Vagina (tissue), 2 donors: ENCODE results near the gene WASF3.

ENCODE experiments used
- POLR2A ChIP-seq, 2 donors: fragments of 450-650 bp; IDR thresholded peaks; one replicate each; pipeline ENCODE4 v1.6.1; 2017; ENCODE audit warnings: antibody characterized with exemption in 2 of 2, mild to moderate bottlenecking in 2 of 2, moderate library complexity in 2 of 2
- POLR2AphosphoS5 ChIP-seq, 2 donors: sonication (generic); formaldehyde crosslinking; IDR thresholded peaks; one replicate each; pipeline ENCODE4 v1.9.0; 2017; ENCODE audit warnings: antibody characterized with exemption in 2 of 2, mild to moderate bottlenecking in 2 of 2, low read depth in 1 of 2; ENCODE audit not compliant: insufficient read depth in 1 of 2
- TF ChIP-seq, protein P1 (sequence below), 3 experiments: fragments of 450-650 bp in 2 of 3; fragments of 200-600 bp in 1 of 3; sonication (generic) in 1 of 3; IDR thresholded peaks; one replicate each; pipeline ENCODE4 v1.5.1; 2017 to 2019; ENCODE audit warnings: antibody characterized with exemption in 3 of 3, mild to moderate bottlenecking in 2 of 3, moderate library complexity in 2 of 3

DNA sequence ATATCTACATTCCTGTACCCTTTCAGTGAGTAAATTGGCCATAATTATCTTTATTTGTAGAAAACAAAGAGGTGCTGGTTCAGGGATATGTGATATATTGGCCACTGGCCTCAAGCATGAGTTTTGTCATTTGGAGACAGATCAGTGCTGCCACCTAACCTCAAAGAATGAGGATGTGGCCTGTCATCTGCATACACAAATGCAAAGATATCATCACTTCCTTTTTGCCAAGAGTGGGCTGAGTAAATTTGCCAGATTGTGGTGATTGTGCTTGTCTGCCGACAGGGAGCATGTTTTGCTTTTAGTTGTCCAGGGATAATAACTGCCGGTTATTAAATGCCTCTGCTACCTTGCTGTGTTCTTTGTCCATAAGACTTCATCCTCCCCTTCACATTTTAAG, 44.2 kb downstream of the WASF3 start:
- TF ChIP-seq POLR2A (IDR thresholded peaks at IDR 0.05), result no peak
- TF ChIP-seq, protein P1, sequence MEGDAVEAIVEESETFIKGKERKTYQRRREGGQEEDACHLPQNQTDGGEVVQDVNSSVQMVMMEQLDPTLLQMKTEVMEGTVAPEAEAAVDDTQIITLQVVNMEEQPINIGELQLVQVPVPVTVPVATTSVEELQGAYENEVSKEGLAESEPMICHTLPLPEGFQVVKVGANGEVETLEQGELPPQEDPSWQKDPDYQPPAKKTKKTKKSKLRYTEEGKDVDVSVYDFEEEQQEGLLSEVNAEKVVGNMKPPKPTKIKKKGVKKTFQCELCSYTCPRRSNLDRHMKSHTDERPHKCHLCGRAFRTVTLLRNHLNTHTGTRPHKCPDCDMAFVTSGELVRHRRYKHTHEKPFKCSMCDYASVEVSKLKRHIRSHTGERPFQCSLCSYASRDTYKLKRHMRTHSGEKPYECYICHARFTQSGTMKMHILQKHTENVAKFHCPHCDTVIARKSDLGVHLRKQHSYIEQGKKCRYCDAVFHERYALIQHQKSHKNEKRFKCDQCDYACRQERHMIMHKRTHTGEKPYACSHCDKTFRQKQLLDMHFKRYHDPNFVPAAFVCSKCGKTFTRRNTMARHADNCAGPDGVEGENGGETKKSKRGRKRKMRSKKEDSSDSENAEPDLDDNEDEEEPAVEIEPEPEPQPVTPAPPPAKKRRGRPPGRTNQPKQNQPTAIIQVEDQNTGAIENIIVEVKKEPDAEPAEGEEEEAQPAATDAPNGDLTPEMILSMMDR (IDR thresholded peaks at IDR 0.05), result no peak
- no peak for TF ChIP-seq POLR2AphosphoS5 (IDR thresholded peaks at IDR 0.05; ENCODE audit: insufficient read depth in 1 of 2, low read depth in 1 of 2)
